Measurements from ENCODE around the gene PRRC2A. TPM values are rescaled to one million over a fixed set of nuclear protein-coding genes. Genes with fewer than 3 reads are reported as not detected.

PRRC2A gene
- total and polyA plus RNA-seq, 12 donors, result 83.9 to 179 (median 98.9) TPM

GRCh38 chr6:31661262-31662123 is 41.0 kb downstream of the PRRC2A start:
- H3K36me3 ChIP-seq, result peaks cover 0 to 46% (median 4%) of the 10 kb centered on the region in 9 donors
- DNase-seq (no peak), ATAC-seq (no peak)
- peaks cover 27 to 75% (median 61%) of the 10 kb centered on the region in 9 donors for H3K4me1 ChIP-seq
- 74 to 76% methylated on average over 12 of the region's 12 CpGs for WGBS, 2 donors
- peak overlapping the region in 9 of 10 donors; percentile 88 to 98 (median 94) for H3K27ac ChIP-seq
- intact Hi-C loops (cut with DNase I), result loop anchor here in 1 of 10 donors (10.0 kb wide), 1 partner anchor 1753 kb away; the partner anchor contains the start of genes CUTA and PHF1
- TF ChIP-seq CTCF (IDR thresholded peaks at IDR 0.05), result no peak
- H3K4me3 ChIP-seq, result peak overlapping the region in 8 of 10 donors; percentile 74 to 94 (median 87)
- H3K27me3 ChIP-seq, result no peaks in the 10 kb centered on the region
- H3K9me3 ChIP-seq, result no peaks in the 10 kb centered on the region

GRCh38 chr6:31662124-31662723 is 41.7 kb downstream of the PRRC2A start:
- Histone ChIP-seq H3K4me1 (peaks cover 27 to 79% (median 69%) of the 10 kb centered on the region in 9 donors), H3K27ac (peak overlapping the region in 3 of 10 donors; percentile 31 to 94 (median 90)), H3K27me3 (no peaks in the 10 kb centered on the region), H3K4me3 (no peak overlapping the region), H3K9me3 (no peaks in the 10 kb centered on the region), H3K36me3 (peaks cover 0 to 44% (median 4%) of the 10 kb centered on the region in 9 donors)
- intact Hi-C loops (cut with DNase I), result loop anchor here in 1 of 10 donors (10.0 kb wide), 1 partner anchor 1753 kb away; the partner anchor contains the start of genes CUTA and PHF1
- DNase-seq (no peak), ATAC-seq (no peak)
- 90 to 93% methylated on average over 12 of the region's 12 CpGs for WGBS, 2 donors
- TF ChIP-seq CTCF (IDR thresholded peaks at IDR 0.05), result no peak

GRCh38 chr6:31663126-31663960 is 42.8 kb downstream of the PRRC2A start:
- Histone ChIP-seq H3K4me1 (peaks cover 24 to 77% (median 71%) of the 10 kb centered on the region in 9 donors), H3K9me3 (no peaks in the 10 kb centered on the region), H3K27ac (peak overlapping the region; percentile 49 to 98 (median 96)), H3K36me3 (peaks cover 0 to 44% (median 15%) of the 10 kb centered on the region in 9 donors), H3K4me3 (peak overlapping the region; percentile 56 to 98 (median 82)), H3K27me3 (no peaks in the 10 kb centered on the region)
- DNase-seq (no peak), ATAC-seq (no peak)
- 41 to 52% methylated on average over 9 of the region's 9 CpGs for WGBS, 2 donors
- intact Hi-C loops (cut with DNase I), result loop anchor here in 1 of 10 donors (10.0 kb wide), 1 partner anchor 1751 kb away; the partner anchor contains the start of genes CUTA and PHF1
- no peak for TF ChIP-seq CTCF (IDR thresholded peaks at IDR 0.05)
